HFF-Myc (cell line): ENCODE data around the gene KRTAP12-1.
"Not testable (repeated sequence)": the region's sequence is repeated elsewhere in the genome, so short reads cannot be mapped to it uniquely, and the experiment has no call there.

ENCODE experiments used
- DNase-seq: peaks from one replicate; pipeline ENCODE4 v3.0.0-alpha.2; 2011; ENCODE audit warnings: low read depth; ENCODE audit errors: extremely low read depth
- H3K4me3 ChIP-seq: replicated peaks from 2 replicates; pipeline ENCODE4 v1.5.1; 2011; ENCODE audit warnings: low read depth, mild to moderate bottlenecking, control low read depth, low read length
- TF ChIP-seq, protein P1 (sequence below): IDR thresholded peaks from 2 replicates; pipeline ENCODE4 v1.5.1; 2012; ENCODE audit warnings: mild to moderate bottlenecking, low read depth, low read length, control low read depth; ENCODE audit errors: missing control alignments

The KRTAP12-1 gene

GRCh38 chr21:44697811-44698734 lies 16.1 kb upstream of the KRTAP12-1 start:
- TF ChIP-seq, protein P1, sequence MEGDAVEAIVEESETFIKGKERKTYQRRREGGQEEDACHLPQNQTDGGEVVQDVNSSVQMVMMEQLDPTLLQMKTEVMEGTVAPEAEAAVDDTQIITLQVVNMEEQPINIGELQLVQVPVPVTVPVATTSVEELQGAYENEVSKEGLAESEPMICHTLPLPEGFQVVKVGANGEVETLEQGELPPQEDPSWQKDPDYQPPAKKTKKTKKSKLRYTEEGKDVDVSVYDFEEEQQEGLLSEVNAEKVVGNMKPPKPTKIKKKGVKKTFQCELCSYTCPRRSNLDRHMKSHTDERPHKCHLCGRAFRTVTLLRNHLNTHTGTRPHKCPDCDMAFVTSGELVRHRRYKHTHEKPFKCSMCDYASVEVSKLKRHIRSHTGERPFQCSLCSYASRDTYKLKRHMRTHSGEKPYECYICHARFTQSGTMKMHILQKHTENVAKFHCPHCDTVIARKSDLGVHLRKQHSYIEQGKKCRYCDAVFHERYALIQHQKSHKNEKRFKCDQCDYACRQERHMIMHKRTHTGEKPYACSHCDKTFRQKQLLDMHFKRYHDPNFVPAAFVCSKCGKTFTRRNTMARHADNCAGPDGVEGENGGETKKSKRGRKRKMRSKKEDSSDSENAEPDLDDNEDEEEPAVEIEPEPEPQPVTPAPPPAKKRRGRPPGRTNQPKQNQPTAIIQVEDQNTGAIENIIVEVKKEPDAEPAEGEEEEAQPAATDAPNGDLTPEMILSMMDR = no peak
- no peak overlapping the region for H3K4me3 ChIP-seq
- DNase-seq = no peak

GRCh38 chr21:44697172-44697810 lies 15.3 kb upstream of the KRTAP12-1 start, which contains the start of gene KRTAP10-12:
KRTAP10-12 (plus strand) TSS chr21:44697172; CDS start chr21:44697202, 30 bp downstream.
- not testable (repeated sequence) for H3K4me3 ChIP-seq, DNase-seq

- DNase-seq = no peak
- H3K4me3 ChIP-seq = no peak overlapping the region
- TF ChIP-seq, protein P1 = no peak
Observed at GRCh38 chr21:44696572-44696971, 14.6 kb upstream of the KRTAP12-1 start.

- TF ChIP-seq, protein P1 = no peak
- no peak for DNase-seq
- no peak overlapping the region for H3K4me3 ChIP-seq
Observed at GRCh38 chr21:44695641-44696040, 13.7 kb upstream of the KRTAP12-1 start.

DNA sequence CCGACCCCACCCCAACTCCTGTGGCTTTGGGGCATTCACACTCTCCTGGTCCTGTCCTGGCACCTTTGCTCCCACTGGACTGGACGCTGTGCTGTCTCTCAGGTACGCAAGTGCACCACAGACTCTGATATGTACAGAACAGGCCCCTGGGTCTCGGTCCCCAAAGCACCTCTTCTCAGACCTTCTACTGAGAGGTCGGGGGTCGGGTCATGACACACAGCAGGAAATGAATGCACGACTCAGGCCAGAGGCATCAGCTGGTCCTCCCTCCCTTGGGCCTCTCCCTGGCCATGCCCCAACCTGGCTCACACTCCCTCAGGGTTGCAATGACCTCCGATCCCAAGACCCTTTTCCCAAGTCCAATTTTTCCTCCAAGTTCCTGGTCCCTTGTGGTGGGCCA lies 13.2 kb upstream of the KRTAP12-1 start:
- TF ChIP-seq, protein P1 = no peak
- no peak for DNase-seq
- H3K4me3 ChIP-seq = no peak overlapping the region

DNA sequence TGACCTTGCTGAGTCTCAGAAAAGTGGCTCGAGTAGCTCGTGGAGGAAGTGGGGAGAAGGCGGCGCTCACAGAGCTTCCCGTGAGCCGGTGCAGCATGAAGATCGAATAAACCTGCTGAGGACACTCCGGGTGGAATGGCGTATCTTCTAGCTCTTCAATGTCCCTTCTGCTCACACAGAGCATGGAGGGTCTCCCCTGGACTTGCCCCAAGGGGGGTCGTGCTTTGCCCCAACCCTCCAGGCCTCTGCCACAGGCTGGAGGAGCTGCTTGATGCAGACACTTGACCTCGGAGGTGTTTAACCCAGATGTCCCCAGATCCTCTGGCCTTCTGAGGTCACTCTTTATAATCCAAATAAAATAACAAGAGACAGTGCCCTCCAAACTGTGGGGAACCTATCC lies 12.8 kb upstream of the KRTAP12-1 start:
- no peak for DNase-seq
- TF ChIP-seq, protein P1 = no peak
- no peak overlapping the region for H3K4me3 ChIP-seq

DNA sequence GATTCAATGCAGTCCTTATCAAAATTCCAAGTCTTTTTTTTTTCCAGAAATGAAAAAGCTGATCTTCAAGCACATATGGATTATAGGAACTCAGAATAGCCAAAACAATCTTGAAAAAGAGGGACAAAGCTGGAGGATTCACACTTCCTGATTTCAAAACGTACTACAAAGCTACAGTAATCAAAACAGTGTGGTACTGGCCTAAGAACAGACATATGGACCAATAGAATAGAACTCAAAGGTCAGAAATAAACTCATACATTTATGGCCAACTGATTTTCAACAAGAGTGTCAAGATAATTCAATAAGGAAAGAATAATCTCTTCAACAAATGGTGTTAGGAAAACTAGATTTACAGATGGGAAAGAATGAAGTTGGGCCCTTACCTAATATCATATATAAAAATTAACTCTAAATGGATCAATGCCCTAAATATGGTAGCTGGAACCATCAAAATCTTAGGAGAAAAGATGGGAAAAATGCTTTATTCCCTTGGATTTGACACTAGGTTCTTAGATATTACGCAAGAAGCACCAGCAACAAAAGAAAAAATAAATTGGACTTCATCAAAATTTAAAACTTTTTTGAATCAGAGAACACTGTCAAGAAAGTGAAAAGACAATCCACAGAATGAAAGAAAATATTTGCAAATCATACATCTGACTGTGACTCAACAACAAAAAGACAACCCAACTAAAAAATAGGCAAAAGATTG lies 11.0 kb upstream of the KRTAP12-1 start:
- DNase-seq = no peak

More for the DNA sequence above, 11.0 kb upstream of the KRTAP12-1 start:
- H3K4me3 ChIP-seq = no peak overlapping the region
- TF ChIP-seq, protein P1 = no peak
